Astrocyte (in vitro differentiated cells and primary cell): ENCODE measurements around the gene CTSW.

Source experiments
- EZH2 ChIP-seq: IDR thresholded peaks from 2 replicates; pipeline ENCODE4 v1.6.1; 2012; ENCODE audit warnings: mild to moderate bottlenecking, low read length, inconsistent platforms; ENCODE audit not compliant: insufficient read depth
- TF ChIP-seq, protein P1 (sequence below): IDR thresholded peaks from 2 replicates; pipeline ENCODE4 v1.5.1; 2011; ENCODE audit warnings: low read depth, mild to moderate bottlenecking, inconsistent platforms, low read length, moderate library complexity; ENCODE audit not compliant: insufficient read depth

DNA sequence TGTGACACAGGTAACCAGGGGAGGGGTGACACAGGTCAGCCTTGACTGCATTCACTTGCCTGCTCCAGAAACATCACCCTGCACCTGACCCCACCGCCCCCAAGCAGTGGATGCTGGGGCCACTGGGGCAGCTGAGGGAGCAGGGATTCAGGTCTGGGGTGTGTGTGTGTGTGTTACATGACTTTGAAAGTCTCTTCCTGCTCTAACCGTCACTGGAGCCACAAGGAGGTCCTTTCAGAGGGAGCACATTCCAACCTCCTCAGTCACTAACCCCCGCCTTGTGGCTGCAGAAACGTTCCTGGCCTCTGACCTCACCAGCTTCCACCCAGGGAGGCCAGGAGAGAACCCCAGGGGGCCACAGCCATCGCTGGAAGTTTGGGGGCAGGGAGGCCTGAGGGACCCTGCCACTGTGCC is 23.4 kb downstream of the CTSW start:
- TF ChIP-seq, protein P1, sequence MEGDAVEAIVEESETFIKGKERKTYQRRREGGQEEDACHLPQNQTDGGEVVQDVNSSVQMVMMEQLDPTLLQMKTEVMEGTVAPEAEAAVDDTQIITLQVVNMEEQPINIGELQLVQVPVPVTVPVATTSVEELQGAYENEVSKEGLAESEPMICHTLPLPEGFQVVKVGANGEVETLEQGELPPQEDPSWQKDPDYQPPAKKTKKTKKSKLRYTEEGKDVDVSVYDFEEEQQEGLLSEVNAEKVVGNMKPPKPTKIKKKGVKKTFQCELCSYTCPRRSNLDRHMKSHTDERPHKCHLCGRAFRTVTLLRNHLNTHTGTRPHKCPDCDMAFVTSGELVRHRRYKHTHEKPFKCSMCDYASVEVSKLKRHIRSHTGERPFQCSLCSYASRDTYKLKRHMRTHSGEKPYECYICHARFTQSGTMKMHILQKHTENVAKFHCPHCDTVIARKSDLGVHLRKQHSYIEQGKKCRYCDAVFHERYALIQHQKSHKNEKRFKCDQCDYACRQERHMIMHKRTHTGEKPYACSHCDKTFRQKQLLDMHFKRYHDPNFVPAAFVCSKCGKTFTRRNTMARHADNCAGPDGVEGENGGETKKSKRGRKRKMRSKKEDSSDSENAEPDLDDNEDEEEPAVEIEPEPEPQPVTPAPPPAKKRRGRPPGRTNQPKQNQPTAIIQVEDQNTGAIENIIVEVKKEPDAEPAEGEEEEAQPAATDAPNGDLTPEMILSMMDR = no peak
- no peak for TF ChIP-seq EZH2
